Myocyte (in vitro differentiated cells): ENCODE measurements around the gene POSTN. TPM values are rescaled to one million over a fixed set of nuclear protein-coding genes. Genes with fewer than 3 reads are reported as not detected.
A peak's percentile ranks its signal among the peaks of the same experiment; 100 is the strongest.
"Not testable (repeated sequence)": the region's sequence is repeated elsewhere in the genome, so short reads cannot be mapped to it uniquely, and the experiment has no call there.

Experiments used
- DNase-seq: peaks from one replicate; pipeline ENCODE4 v3.0.0-alpha.2; 2012; ENCODE audit warnings: low read depth
- total RNA-seq: library from RNA; depleted of rRNA; stranded (reverse); fragments of >200 nt; gene quantifications from 2 replicates; pipeline ENCODE4 v1.2.3, GENCODE V29; 2014

POSTN gene
- total RNA-seq, 1 donor from 2014 or later = 133 TPM

DNA sequence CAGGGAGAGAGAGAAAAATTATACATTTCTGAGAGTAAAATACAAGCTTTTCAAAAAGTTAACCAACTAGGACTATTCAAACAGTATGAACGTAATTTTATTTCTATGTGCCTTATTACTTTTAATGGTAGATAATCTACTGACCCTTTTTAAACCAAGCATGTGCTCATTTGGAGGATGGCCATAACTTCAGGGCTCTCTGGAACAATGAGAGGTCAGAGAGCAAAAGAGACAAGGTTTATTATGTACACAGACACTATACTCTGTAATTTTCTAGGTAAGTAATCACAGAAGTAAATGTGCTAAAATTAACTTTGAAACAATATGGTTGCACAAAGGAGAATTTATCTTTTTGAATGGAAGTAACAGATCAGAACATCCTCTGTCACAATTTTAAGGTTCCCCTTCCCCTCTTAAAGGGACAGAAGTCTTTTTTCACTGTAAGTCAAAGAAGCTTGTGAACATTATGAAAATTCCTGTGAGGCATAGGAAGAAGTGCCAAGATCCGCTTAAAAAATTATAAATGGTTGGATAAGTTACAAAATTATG lies 1.0 kb downstream of the POSTN start:
- DNase-seq = no peak

- DNase-seq = no peak
Measured at GRCh38 chr13:37596805-37597204, 1.8 kb downstream of the POSTN start.

GRCh38 chr13:37595162-37595561 lies 3.4 kb downstream of the POSTN start:
- DNase-seq = no peak

DNA sequence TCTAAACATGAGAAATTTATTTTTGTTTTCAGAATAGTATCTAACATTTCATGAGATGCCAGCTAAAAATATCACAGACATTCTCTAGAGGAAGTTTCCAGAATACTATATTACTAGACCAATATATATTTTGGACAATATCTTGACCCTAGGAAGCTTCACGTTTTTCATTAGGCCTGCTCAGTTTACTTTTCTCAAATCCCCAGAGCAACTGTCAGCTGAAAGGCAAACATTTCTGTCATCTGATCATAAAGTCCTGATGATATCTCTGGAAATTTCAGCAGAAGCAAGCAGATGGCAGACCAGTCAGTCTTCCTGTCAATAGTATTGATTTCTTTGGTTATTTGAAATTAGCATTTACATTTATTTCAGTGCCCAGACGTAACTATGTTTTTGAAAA lies 4.0 kb downstream of the POSTN start:
- DNase-seq = no peak

DNA sequence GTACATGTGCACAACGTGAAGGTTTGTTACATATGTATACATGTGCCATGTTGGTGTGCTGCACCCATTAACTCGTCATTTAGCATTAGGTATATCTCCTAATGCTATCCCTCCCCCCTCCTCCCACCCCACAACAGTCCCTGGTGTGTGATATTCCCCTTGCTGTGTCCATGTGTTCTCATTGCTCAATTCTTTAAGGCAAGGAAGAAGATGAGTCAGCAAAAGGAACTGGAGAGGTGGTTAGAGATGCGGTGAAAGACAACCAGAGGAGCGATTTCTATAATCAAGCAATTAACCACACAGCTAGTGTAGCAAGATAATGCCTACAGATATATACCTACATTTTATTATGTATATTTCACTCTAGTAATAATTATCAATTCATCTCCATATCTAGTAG lies 9.2 kb downstream of the POSTN start:
- not testable (repeated sequence) for DNase-seq

- no peak for DNase-seq
Measured at GRCh38 chr13:37587236-37587635, 11.3 kb downstream of the POSTN start.

DNA sequence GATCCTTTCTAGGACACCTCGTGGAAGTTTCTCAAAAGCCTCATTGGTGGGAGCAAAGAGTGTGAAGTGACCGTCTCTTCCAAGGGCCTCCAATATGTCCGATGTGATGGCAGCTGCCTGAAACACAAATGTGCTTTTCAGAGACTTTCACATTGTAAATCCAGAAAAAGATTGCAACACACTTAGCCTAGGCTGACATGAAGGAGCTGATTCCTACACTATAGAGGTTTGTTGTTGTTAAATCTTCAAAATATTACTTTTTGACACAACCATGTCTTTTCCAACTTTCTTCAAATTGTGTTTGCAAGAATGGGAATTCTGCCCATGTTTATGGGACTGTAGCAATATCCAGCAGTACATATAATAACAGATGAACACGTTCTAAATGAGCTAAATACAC lies 12.4 kb downstream of the POSTN start:
- DNase-seq = no peak

- no peak for DNase-seq
Measured at GRCh38 chr13:37585541-37585940, 13.0 kb downstream of the POSTN start.

DNA sequence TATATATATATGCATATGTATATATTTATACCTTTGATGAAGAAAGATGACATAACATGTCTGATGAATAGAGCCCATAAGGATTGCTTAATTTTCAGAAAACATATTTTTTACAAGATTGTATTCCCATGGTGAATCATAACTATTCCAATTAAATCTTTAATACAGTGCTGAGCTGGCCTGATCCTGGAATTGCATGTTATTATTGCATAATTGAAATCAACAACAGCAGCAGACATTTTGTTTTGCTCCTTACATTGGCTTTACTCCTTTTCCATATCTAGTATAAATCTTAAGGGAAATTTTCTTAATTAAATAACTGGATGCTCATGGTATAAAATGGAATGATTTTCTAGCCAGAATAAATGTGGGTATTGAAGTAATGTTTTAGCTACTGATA lies 22.0 kb downstream of the POSTN start:
- DNase-seq = no peak

GRCh38 chr13:37565425-37565824 lies 33.1 kb downstream of the POSTN start:
- no peak for DNase-seq

GRCh38 chr13:37561031-37561430 lies 37.5 kb downstream of the POSTN start:
- DNase-seq = no peak

- no peak for DNase-seq
Measured at GRCh38 chr13:37560526-37560925, 38.0 kb downstream of the POSTN start.

- not testable (repeated sequence) for DNase-seq
Measured at GRCh38 chr13:37558766-37559165, 39.8 kb downstream of the POSTN start.

GRCh38 chr13:37546087-37546486 lies 52.5 kb downstream of the POSTN start:
- DNase-seq = no peak

GRCh38 chr13:37544995-37545394 lies 53.6 kb downstream of the POSTN start:
- DNase-seq = no peak

- peak; percentile 52 for DNase-seq
Measured at GRCh38 chr13:37539976-37540605, 58.5 kb downstream of the POSTN start.

- DNase-seq = no peak
Measured at GRCh38 chr13:37539170-37539569, 59.4 kb downstream of the POSTN start.

DNA sequence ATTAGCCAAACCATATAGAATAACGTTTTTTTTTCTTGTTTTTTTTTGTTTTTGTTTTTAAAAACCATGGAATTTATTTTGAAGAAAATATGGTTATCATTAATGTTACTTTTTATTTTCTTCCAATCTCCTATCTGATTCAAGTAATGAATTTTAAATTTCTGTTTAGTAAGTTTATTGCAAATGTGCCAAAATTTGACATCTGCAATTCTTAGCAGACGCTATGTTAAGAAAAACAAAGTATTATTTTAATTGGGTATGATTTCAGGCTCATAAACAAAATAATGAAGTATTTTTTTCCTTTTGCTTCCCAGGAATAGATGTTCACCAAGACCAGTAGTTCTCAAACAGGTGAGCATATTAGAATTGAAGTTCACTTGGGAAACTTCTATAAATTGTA lies 63.1 kb downstream of the POSTN start:
- DNase-seq = no peak

DNA sequence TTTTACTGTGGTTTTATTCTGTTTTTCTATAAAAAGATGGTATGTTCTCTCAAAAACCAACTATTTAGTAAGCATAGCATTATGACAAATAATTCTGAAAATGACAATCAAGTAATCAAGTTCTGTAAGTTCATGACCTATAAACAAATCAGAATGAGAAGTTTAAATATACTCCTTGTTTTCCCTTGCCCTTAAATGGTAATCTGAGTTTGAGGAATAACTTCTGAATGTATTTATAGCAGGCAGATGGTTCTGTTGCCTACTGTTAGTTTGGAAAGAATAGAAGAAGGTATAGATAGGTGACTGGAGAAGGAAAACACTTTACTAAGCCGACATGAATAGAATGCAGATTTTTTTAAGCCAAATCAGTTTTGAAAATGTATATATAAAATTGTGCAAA lies 63.9 kb downstream of the POSTN start:
- peak; percentile 9 for DNase-seq

DNA sequence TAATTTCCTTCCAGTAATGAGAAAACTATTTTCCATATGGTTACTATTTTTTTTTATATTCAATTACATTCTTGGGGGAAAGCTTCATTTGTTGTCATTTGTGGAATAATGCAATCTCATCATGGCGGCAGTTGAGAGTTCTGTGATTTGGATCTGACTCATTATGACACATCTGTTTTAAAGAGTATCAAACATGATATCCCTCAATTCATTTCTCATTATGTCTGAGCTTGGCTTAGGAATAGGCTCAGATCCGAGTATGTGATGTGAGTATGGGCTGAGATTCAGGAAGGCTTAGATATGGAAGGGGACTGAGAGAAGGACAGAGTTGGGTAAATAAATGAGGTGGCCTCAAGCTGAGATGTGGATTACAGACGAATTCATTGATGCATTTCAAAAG lies 64.4 kb downstream of the POSTN start:
- peak; percentile 47 for DNase-seq

GRCh38 chr13:37531049-37531448 lies 67.5 kb downstream of the POSTN start:
- no peak for DNase-seq

DNA sequence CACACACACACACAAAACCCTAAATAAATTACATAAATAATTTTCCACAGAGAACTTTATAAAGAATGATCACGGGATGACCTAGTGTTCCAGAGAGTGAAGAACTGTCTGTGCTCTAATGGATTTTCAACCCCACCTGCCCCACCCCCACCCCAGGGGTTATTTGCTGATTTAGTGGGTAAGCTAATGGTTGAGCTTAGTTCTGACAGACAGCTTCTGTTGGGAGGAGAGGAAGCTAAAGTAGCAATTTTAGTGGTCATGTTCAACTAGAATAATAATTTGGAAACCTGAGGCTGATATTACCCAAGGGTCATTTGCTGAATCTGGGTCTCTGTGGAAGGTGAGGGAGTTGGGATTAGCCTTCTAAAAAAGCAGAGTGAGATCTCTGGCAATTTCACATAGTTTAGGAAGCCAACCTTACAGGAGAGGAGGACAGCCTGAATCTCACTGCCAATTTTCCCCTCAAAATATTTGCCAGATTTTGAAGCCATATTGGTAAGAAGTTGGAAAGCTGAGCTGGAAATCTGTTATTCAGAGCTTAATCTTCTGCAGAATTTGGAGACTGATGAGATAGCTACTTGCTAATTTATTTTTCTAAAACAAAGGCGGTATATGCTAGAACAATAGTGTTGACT lies 68.7 kb downstream of the POSTN start:
- DNase-seq = no peak
